ENCODE data around the gene NDUFV1.

DNA sequence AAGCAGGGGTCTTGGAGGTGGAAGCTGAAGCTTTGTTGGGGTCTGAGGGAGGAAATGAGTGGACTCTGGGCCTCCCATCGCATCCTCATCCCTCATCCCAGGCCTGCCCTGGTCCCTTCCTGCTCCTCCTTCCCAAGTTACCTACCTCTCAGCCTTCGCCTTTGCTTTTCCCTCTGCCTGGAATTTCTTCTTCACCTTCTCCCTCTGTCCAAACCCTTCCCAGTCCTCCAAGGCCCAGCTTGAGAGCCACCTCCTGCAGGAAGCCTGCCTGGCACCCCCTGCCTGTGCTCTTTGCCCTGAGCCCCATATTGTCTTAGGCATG lies 25.1 kb downstream of the NDUFV1 start:
- TF ChIP-seq GATA2 (IDR thresholded peaks at IDR 0.05; ENCODE audit: low read depth, low read length) (no peak), GATA3 (IDR thresholded peaks at IDR 0.05; ENCODE audit: low read depth, low read length) (no peak)

Measured in SH-SY5Y (cell line).